Retinal pigment epithelial cell (primary cell): Measurements from ENCODE around the gene KLHL29.

ENCODE experiments used
- DNase-seq: peaks from one replicate; pipeline ENCODE4 v3.0.0-alpha.2; 2010; ENCODE audit warnings: low read depth
- H3K4me3 ChIP-seq: 2 replicates; pipeline ENCODE4 v1.5.1; 2011; ENCODE audit warnings: mild to moderate bottlenecking, low read length, control low read depth, moderate library complexity
- CTCF ChIP-seq: conservative IDR thresholded peaks from 2 replicates; pipeline ENCODE4 v1.5.1; 2011; ENCODE audit warnings: low read depth, low read length, control low read depth, inconsistent platforms

The KLHL29 gene

GRCh38 chr2:23531881-23532280 is 146.9 kb downstream of the KLHL29 start:
- DNase-seq, result no peak
- no peak overlapping the region for H3K4me3 ChIP-seq

GRCh38 chr2:23532391-23533337 is 147.7 kb downstream of the KLHL29 start:
- no peak for DNase-seq
- H3K4me3 ChIP-seq, result no peak overlapping the region
- no peak for TF ChIP-seq CTCF

More at GRCh38 chr2:23531881-23532280, 146.9 kb downstream of the KLHL29 start:
- TF ChIP-seq CTCF, result no peak

- no peak overlapping the region for H3K4me3 ChIP-seq
- no peak for TF ChIP-seq CTCF
- no peak for DNase-seq
Measured at GRCh38 chr2:23533338-23533695, 148.3 kb downstream of the KLHL29 start.

- DNase-seq, result no peak
- no peak overlapping the region for H3K4me3 ChIP-seq
- TF ChIP-seq CTCF, result no peak
Measured at GRCh38 chr2:23534771-23535170, 149.8 kb downstream of the KLHL29 start.

- no peak for TF ChIP-seq CTCF
- no peak overlapping the region for H3K4me3 ChIP-seq
- no peak for DNase-seq
Measured at GRCh38 chr2:23536326-23536725, 151.3 kb downstream of the KLHL29 start.

GRCh38 chr2:23537991-23538390 is 153.0 kb downstream of the KLHL29 start:
- no peak for TF ChIP-seq CTCF
- H3K4me3 ChIP-seq, result no peak overlapping the region
- no peak for DNase-seq

- H3K4me3 ChIP-seq, result no peak overlapping the region
- TF ChIP-seq CTCF, result no peak
- no peak for DNase-seq
Measured at GRCh38 chr2:23538566-23538965, 153.6 kb downstream of the KLHL29 start.
